RWPE1 (cell line): ENCODE measurements around the gene NR5A1.
A peak's percentile ranks its signal among the peaks of the same experiment; 100 is the strongest.

Experiments
- CTCF ChIA-PET: fragments of 350-600 bp; sonication (Branson Sonifier 250); formaldehyde crosslinking; extraction: SDS; loops from one replicate; lab custom pipeline; 2021; lab: Yijun Ruan, JAX
- POLR2A ChIA-PET: fragments of 400-600 bp; formaldehyde crosslinking; extraction: SDS; loops from one replicate; lab custom pipeline; 2020; ENCODE audit warnings: antibody characterized with exemption; ENCODE audit not compliant: low non-redundant PET; lab: Yijun Ruan, JAX
- DNase-seq: peaks from one replicate; pipeline ENCODE4 v3.0.0; 2012; ENCODE audit warnings: low spot score
- H3K27ac ChIP-seq: fragments of 450-650 bp; 2 replicates; pipeline ENCODE4 v1.5.1; 2017
- CTCF ChIP-seq: fragments of 450-650 bp; conservative IDR thresholded peaks from 2 replicates; pipeline ENCODE4 v1.5.1; 2017; ENCODE audit warnings: low read depth, mild to moderate bottlenecking

The NR5A1 gene

GRCh38 chr9:124448019-124448418, 59.2 kb downstream of the NR5A1 start:
- H3K27ac ChIP-seq, result no peak overlapping the region
- ChIA-PET POLR2A (interaction anchor here (0.6 kb wide), 1 partner anchor 35 kb away, joined by 7 read pairs; no protein-coding TSS in a partner anchor), CTCF (interaction anchor here (0.6 to 0.9 kb wide), 3 partner anchors 12 to 39 kb away, joined by 3 read pairs; no protein-coding TSS in a partner anchor)
- DNase-seq, result no peak
- no peak for TF ChIP-seq CTCF

DNA sequence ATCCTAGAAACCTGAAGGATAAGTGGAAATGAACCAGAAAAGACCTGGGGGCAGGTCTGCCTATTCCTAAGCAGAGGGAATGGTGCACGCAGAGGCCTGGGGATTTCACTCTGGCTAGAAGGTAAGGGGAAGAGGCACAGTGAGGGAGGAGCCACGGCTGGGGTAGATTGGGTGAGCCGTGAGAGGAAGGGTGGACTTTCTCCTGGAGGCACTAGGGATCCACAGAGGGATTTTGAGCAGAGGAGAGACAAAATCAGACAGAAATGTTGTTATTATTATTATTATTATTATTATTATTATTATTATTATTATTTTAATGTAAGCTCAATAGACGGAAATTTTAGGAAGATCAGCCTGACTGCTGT, 59.9 kb downstream of the NR5A1 start:
- ChIA-PET CTCF (interaction anchor here (0.6 to 0.9 kb wide), 4 partner anchors 11 to 60 kb away, joined by 3 read pairs; partner anchors contain the start of gene NR5A1), POLR2A (no interaction called here)
- TF ChIP-seq CTCF, result no peak
- no peak overlapping the region; the same call in 1 of the 2 replicates for H3K27ac ChIP-seq
- no peak for DNase-seq

GRCh38 chr9:124444166-124444565, 63.0 kb downstream of the NR5A1 start:
- H3K27ac ChIP-seq, result peak overlapping the region; percentile 70
- CTCF ChIA-PET, result interaction anchor here (0.5 to 1.0 kb wide), 6 partner anchors 10 to 232 kb away, joined by 4 to 8 read pairs (median 4); no protein-coding TSS in a partner anchor
- peak; percentile 86 for DNase-seq
- POLR2A ChIA-PET, result interaction anchor here (0.6 to 0.9 kb wide), 2 partner anchors 51 to 280 kb away, joined by 3 to 4 read pairs; no protein-coding TSS in a partner anchor
- TF ChIP-seq CTCF, result no peak

DNA sequence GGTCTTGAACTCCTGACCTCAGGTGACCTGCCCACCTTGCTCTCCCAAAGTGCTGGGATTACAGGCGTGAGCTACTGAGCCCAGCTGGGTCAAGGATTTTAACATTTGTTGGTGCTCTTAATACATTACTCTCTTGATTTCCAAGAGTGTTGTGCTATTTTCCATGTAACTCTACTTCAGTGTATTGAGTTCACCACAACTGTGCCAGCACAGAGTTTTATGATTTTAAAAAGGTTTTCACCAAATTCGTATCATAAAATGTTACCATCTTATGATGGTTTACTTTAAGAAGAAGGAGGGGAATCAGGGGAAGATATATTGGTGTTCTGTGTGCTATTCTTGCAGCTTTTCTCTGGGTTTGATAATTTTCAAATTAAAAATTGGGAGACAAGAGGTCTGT, 63.6 kb downstream of the NR5A1 start:
- POLR2A ChIA-PET, result interaction anchor here (0.6 kb wide), 1 partner anchor 280 kb away, joined by 4 read pairs; no protein-coding TSS in a partner anchor
- H3K27ac ChIP-seq, result peak overlapping the region; percentile 54
- no peak for TF ChIP-seq CTCF
- no peak for DNase-seq
- CTCF ChIA-PET, result interaction anchor here (0.6 to 1.0 kb wide), 3 partner anchors 24 to 178 kb away, joined by 4 to 8 read pairs (median 7); no protein-coding TSS in a partner anchor

DNA sequence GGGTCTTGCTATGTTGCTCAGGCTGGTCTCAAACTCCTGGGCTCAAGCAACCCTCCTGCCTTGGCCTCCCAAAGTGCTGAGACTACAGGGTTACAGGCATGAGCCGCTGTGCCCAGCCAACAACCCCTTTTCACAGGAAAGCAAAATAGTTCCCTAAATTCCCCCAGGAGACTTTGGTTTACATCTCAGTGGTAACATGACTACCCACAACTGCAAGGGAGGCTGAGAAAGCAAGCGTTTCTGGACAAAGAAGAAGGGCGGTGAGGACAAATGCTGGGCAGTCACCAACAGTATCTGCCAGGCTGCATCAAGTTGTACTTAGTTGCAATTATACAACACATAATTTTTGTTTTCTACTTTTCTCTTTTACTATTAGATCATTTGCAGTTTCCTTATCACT, 64.4 kb downstream of the NR5A1 start:
- ChIA-PET CTCF (interaction anchor here (0.9 kb wide), 1 partner anchor 219 kb away, joined by 7 read pairs; no protein-coding TSS in a partner anchor), POLR2A (no interaction called here)
- no peak for TF ChIP-seq CTCF
- no peak overlapping the region for H3K27ac ChIP-seq
- no peak for DNase-seq

GRCh38 chr9:124442379-124442778, 64.8 kb downstream of the NR5A1 start:
- ChIA-PET POLR2A (no interaction called here), CTCF (interaction anchor here (0.9 kb wide), 1 partner anchor 220 kb away, joined by 7 read pairs; no protein-coding TSS in a partner anchor)
- DNase-seq, result no peak
- H3K27ac ChIP-seq, result no peak overlapping the region
- no peak for TF ChIP-seq CTCF
